ENCODE data around the gene MALT1.

DNA sequence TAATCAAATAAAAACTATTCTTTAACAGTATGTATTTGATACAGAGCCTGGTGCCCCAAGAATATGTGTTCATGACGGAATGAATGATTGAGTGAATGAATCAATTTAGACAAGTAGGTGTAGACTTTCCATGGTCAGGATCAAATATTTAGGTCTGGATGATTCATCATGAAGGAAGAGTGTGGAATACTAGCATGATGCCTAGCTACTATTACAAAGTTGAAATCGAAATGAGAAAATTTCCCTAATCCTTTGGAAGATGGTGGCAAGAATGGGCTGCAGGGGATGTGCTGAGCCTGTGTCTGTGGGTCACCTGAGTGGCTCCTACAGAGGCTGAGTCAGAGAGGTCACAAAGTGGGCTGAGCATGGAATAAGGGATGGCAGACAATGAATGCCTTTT, 3.1 kb upstream of the MALT1 start:
- TF ChIP-seq POLR2A (IDR thresholded peaks at IDR 0.05) (no peak), CTCF (IDR thresholded peaks at IDR 0.05) (no peak), EP300 (IDR thresholded peaks at IDR 0.05) (no peak)
